Hematopoietic multipotent progenitor cell treated with erythropoietin and hydrocortisone succinate and interleukin-3 and kit ligand, for 8 days (in vitro differentiated cells): ENCODE data around the gene ACOT13.
"Not testable (repeated sequence)": the region's sequence is repeated elsewhere in the genome, so short reads cannot be mapped to it uniquely, and the experiment has no call there.

Experiments
- DNase-seq: peaks from one replicate; pipeline ENCODE4 v3.0.0-alpha.2; 2015

Gene ACOT13

GRCh38 chr6:24734710-24735109, 67.8 kb downstream of the ACOT13 start:
- not testable (repeated sequence) for DNase-seq

- no peak for DNase-seq
Observed at GRCh38 chr6:24738741-24739140, 71.9 kb downstream of the ACOT13 start.

- no peak for DNase-seq
Observed at GRCh38 chr6:24740861-24741260, 74.0 kb downstream of the ACOT13 start.

GRCh38 chr6:24742216-24742738, 75.4 kb downstream of the ACOT13 start:
- no peak for DNase-seq

GRCh38 chr6:24743265-24743943, 76.5 kb downstream of the ACOT13 start:
- DNase-seq: peak; percentile 48

GRCh38 chr6:24743944-24744335, 77.1 kb downstream of the ACOT13 start:
- DNase-seq: no peak

GRCh38 chr6:24744911-24745310, 78.0 kb downstream of the ACOT13 start:
- DNase-seq: no peak

GRCh38 chr6:24749297-24749696, 82.4 kb downstream of the ACOT13 start:
- no peak for DNase-seq

- DNase-seq: not testable (repeated sequence)
Observed at GRCh38 chr6:24750878-24751277, 84.0 kb downstream of the ACOT13 start.

GRCh38 chr6:24752503-24752902, 85.6 kb downstream of the ACOT13 start:
- DNase-seq: no peak

- no peak for DNase-seq
Observed at GRCh38 chr6:24752917-24753492, 86.1 kb downstream of the ACOT13 start.

- no peak for DNase-seq
Observed at GRCh38 chr6:24753545-24753944, 86.7 kb downstream of the ACOT13 start.

- DNase-seq: not testable (repeated sequence)
Observed at GRCh38 chr6:24754378-24754777, 87.5 kb downstream of the ACOT13 start.
